HepG2 (cell line): ENCODE results near the gene APOA1. TPM values are rescaled to one million over a fixed set of nuclear protein-coding genes. Genes with fewer than 3 reads are reported as not detected.
A peak's percentile ranks its signal among the peaks of the same experiment; 100 is the strongest.

Experiments used
- KIAA2018 ChIP-seq: sonication (generic); formaldehyde crosslinking; IDR thresholded peaks from 2 replicates; pipeline ENCODE4 v1.5.0; 2020; ENCODE audit warnings: mild to moderate bottlenecking, missing genetic modification reagents, borderline replicate concordance
- KLF12 ChIP-seq: sonication (generic); formaldehyde crosslinking; IDR thresholded peaks from 2 replicates; pipeline ENCODE4 v1.4.0; 2020; ENCODE audit warnings: missing genetic modification reagents, borderline replicate concordance
- MTA1 ChIP-seq: sonication (generic); formaldehyde crosslinking; IDR thresholded peaks from 2 replicates; pipeline ENCODE4 v1.4.0; 2020; ENCODE audit warnings: missing genetic modification reagents, mild to moderate bottlenecking, borderline replicate concordance
- RELA ChIP-seq: sonication (generic); formaldehyde crosslinking; IDR thresholded peaks from 2 replicates; pipeline ENCODE4 v1.4.0; 2020; ENCODE audit warnings: missing genetic modification reagents
- REST ChIP-seq, 2 experiments: IDR thresholded peaks; 2 replicates each; pipeline ENCODE4 v1.6.1; 2011 to 2012; ENCODE audit warnings: low read length in 2 of 2, borderline replicate concordance in 1 of 2, low read depth in 1 of 2, mild to moderate bottlenecking in 1 of 2, moderate library complexity in 1 of 2
- SRSF1 ChIP-seq: fragments of 200-400 bp; formaldehyde crosslinking; optimal IDR thresholded peaks from 2 replicates; pipeline ENCODE3; 2017; ENCODE audit warnings: mild to moderate bottlenecking, low read depth, low read length, moderate library complexity
- TOPORS ChIP-seq: sonication (generic); formaldehyde crosslinking; IDR thresholded peaks from 2 replicates; pipeline ENCODE4 v1.8.0; 2023; ENCODE audit warnings: mild to moderate bottlenecking, missing genetic modification reagents
- ZNF225 ChIP-seq: sonication (generic); formaldehyde crosslinking; IDR thresholded peaks from 2 replicates; pipeline ENCODE4 v1.4.0; 2020; ENCODE audit warnings: mild to moderate bottlenecking, missing genetic modification reagents
- ZNF552 ChIP-seq: sonication (generic); formaldehyde crosslinking; IDR thresholded peaks from 2 replicates; pipeline ENCODE4 v1.9.0; 2022; ENCODE audit warnings: missing genetic modification reagents, mild to moderate bottlenecking, borderline replicate concordance
- ZNF768 ChIP-seq: sonication (generic); formaldehyde crosslinking; IDR thresholded peaks from 2 replicates; pipeline ENCODE4 v1.4.0; 2020; ENCODE audit warnings: missing genetic modification reagents
- ZNF850 ChIP-seq: sonication (generic); formaldehyde crosslinking; conservative IDR thresholded peaks from 2 replicates; pipeline ENCODE4 v1.9.0; 2021; ENCODE audit warnings: mild to moderate bottlenecking, missing genetic modification reagents
- ZNF879 ChIP-seq: sonication (generic); formaldehyde crosslinking; IDR thresholded peaks from 2 replicates; pipeline ENCODE4 v1.8.1; 2023; ENCODE audit warnings: missing genetic modification reagents
- ZNF891 ChIP-seq: sonication (generic); formaldehyde crosslinking; IDR thresholded peaks from 2 replicates; pipeline ENCODE4 v1.5.0; 2020; ENCODE audit warnings: mild to moderate bottlenecking, missing genetic modification reagents
- polyA plus RNA-seq, 8 experiments: library from polyadenylated mRNA; depleted of rRNA in 3 of 8; stranded (reverse) in 7 of 8; unstranded in 1 of 8; fragments of >200 nt; fragmentation: Illumina TruSeq in 4 of 8; extraction: Trizol in 4 of 8; gene quantifications; 2 replicates each; pipeline versions ENCODE4 v1.2.1 to v1.2.3, GENCODE V29; 2011 to 2016; ENCODE audit warnings: low read depth in 4 of 8, missing spikeins in 1 of 8, mixed read lengths in 1 of 8; ENCODE audit not compliant: insufficient read depth in 1 of 8
- total RNA-seq, 5 experiments: library from RNA; depleted of rRNA; stranded (reverse); fragments of >200 nt; fragmentation: Illumina TruSeq; extraction: Trizol; gene quantifications; 2 replicates each; pipeline ENCODE4 v1.2.3, GENCODE V29; 2016; ENCODE audit warnings: low read depth in 1 of 5
- TF ChIP-seq, protein P1 (sequence below): IDR thresholded peaks from 2 replicates; pipeline ENCODE4 v1.6.1; 2016; ENCODE audit warnings: low read depth, borderline replicate concordance
- TF ChIP-seq, protein P2 (sequence below): IDR thresholded peaks from 2 replicates; pipeline ENCODE4 v1.6.1; 2016; ENCODE audit warnings: low read depth

The APOA1 gene
- total and polyA plus RNA-seq, 2 of the 13 experiments (the other 11 are each of a cell fraction or from before 2014, with no cell fraction given) = 1,973 to 5,485 TPM

GRCh38 chr11:116826751-116827431 is 10.5 kb downstream of the APOA1 start (continued):
- TF ChIP-seq ZNF225 = 0 out of 2 replicates have a peak, but pooled peaks have one; percentile 61
- peak in 1 of 2 experiments; percentile 55; a peak in 1 of 4 replicates for TF ChIP-seq REST (IDR thresholded peaks at IDR 0.05; ENCODE audit: borderline replicate concordance in 1 of 2, low read depth in 1 of 2, low read length in 2 of 2)
- TF ChIP-seq ZNF850 (CRISPR knock-in tag) = no peak
- no peak for TF ChIP-seq ZNF879
- no peak for TF ChIP-seq KIAA2018 (CRISPR knock-in tag)
- TF ChIP-seq SRSF1 = no peak
- TF ChIP-seq ZNF891 (CRISPR knock-in tag) = no peak
- TF ChIP-seq ZNF552 = no peak
- TF ChIP-seq, protein P1, sequence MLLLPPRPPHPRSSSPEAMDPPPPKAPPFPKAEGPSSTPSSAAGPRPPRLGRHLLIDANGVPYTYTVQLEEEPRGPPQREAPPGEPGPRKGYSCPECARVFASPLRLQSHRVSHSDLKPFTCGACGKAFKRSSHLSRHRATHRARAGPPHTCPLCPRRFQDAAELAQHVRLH = peak; percentile 93; the same call in 1 of the 2 replicates
- no peak for TF ChIP-seq ZNF768
- TF ChIP-seq, protein P2, sequence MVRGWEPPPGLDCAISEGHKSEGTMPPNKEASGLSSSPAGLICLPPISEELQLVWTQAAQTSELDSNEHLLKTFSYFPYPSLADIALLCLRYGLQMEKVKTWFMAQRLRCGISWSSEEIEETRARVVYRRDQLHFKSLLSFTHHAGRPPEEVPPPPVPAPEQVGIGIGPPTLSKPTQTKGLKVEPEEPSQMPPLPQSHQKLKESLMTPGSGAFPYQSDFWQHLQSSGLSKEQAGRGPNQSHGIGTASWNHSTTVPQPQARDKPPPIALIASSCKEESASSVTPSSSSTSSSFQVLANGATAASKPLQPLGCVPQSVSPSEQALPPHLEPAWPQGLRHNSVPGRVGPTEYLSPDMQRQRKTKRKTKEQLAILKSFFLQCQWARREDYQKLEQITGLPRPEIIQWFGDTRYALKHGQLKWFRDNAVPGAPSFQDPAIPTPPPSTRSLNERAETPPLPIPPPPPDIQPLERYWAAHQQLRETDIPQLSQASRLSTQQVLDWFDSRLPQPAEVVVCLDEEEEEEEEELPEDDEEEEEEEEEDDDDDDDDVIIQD (CRISPR knock-in tag) = peak; percentile 53; the same call in 1 of the 2 replicates
- peak; percentile 93; the same call in 1 of the 2 replicates for TF ChIP-seq KLF12 (CRISPR knock-in tag)
- peak; percentile 81; the same call in 1 of the 2 replicates for TF ChIP-seq MTA1 (CRISPR knock-in tag)
- peak; percentile 65; the same call in 1 of the 2 replicates for TF ChIP-seq TOPORS (CRISPR knock-in tag)
- TF ChIP-seq RELA (CRISPR knock-in tag) = no peak
